GM18951 (cell line): ENCODE measurements around the gene CLCN2.

Experiments
- POLR2A ChIP-seq: IDR thresholded peaks from 4 replicates; pipeline ENCODE4 v1.6.1; 2011; ENCODE audit warnings: mild to moderate bottlenecking; ENCODE audit not compliant: insufficient read length, insufficient read depth; ENCODE audit errors: extremely low read depth
- in situ Hi-C: fragments of 300-500 bp; cut with MboI; formaldehyde crosslinking; loops from one replicate; pipeline ENCODE4 v1.12.0; 2022; ENCODE audit warnings: low sequenced_read_pairs, mixed read lengths, inconsistent platforms; ENCODE audit not compliant: unreplicated experiment

The CLCN2 gene

DNA sequence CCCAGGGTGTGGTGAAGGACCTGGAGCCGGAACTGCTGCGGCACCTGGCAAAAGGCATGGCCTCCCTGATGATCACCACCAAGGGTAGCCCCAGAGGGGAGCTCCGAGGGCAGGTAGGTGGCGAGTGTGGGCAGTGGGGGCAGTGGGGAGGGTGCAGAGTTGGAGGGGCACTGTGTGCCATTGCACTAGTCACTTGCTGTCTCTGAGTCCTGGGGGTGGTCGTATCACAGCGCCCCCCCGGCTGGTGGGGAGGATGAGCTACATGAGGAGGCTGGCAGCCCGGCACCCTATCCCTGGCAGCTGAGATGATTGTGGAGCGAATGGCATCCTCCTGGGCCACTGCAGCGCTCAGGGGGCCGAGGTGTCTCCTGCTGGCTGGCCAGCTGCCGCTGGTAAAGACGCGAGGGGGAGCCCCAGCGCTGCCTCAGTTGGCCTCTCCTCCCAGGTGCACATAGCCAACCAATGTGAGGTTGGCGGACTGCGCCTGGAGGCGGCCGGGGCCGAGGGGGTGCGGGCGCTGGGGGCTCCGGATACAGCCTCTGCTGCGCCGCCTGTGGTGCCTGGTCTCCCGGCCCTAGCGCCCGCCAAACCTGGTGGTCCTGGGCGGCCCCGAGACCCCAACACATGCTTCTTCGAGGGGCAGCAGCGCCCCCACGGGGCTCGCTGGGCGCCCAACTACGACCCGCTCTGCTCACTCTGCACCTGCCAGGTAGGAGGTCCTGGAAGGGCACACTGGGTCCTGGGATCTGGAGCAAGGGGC lies 24.8 kb upstream of the CLCN2 start:
- in situ Hi-C loops = no loop called here
- TF ChIP-seq POLR2A = no peak

DNA sequence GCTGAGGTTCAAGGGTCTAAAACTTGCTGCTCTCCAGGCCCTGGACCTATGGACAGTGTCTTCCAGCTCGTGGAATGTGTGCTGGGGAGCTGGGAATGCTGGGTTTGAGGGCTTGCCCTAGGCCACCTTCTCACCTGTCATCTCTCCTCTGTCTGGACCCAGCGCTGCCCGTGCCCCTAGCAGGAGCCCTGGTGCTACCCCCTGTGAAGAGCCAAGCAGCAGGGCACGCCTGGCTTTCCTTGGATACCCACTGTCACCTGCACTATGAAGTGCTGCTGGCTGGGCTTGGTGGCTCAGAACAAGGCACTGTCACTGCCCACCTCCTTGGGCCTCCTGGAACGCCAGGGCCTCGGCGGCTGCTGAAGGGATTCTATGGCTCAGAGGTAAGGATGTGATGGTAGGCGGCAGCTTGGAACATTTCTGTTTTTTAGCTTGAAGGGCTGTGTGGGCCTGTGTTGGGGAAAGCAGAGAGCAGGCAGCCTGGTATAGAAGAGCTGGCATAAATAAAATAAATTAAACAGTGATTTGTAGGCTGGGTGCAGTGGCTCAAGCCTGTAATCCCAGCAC lies 23.5 kb upstream of the CLCN2 start:
- TF ChIP-seq POLR2A = no peak
- in situ Hi-C loops = no loop called here

DNA sequence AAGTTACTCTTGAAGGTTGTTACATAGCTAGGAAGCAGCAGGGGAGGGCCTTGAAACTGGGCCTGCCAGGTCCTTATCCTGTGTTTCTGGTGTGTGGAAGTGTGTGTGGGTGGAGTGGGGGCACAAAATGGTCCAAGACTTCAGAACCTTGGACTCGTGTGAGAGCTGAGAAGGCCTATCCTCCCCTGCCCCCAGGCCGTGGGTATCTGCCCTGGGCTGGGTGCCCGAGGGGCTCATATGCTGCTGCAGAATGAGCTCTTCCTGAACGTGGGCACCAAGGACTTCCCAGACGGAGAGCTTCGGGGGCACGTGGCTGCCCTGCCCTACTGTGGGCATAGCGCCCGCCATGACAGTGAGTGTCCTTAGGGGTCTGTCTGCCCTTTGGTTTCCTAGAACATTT lies 22.9 kb upstream of the CLCN2 start:
- TF ChIP-seq POLR2A = no peak
- in situ Hi-C loops = no loop called here

DNA sequence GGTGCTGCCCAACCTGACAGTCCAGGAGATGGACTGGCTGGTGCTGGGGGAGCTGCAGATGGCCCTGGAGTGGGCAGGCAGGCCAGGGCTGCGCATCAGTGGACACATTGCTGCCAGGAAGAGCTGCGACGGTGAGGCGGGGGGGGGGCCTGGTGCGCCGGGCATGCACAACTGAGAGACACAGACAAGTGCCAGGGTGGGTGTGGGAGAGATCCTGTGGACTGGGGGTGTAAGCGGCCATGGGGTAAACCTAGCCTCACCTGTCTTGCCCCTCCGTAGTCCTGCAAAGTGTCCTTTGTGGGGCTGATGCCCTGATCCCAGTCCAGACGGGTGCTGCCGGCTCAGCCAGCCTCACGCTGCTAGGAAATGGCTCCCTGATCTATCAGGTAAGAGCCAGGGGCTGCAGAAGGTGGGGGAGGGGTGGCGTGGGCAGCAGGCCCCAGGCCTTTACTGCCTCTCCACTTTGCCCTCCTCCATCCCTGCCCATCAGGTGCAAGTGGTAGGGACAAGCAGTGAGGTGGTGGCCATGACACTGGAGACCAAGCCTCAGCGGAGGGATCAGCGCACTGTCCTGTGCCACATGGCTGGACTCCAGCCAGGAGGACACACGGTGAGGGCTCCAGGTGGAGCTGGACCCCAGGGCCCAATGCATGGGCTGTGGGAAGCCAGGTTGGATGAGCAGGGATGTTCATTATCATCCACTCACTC lies 21.8 kb upstream of the CLCN2 start:
- no peak for TF ChIP-seq POLR2A
- in situ Hi-C loops = no loop called here

DNA sequence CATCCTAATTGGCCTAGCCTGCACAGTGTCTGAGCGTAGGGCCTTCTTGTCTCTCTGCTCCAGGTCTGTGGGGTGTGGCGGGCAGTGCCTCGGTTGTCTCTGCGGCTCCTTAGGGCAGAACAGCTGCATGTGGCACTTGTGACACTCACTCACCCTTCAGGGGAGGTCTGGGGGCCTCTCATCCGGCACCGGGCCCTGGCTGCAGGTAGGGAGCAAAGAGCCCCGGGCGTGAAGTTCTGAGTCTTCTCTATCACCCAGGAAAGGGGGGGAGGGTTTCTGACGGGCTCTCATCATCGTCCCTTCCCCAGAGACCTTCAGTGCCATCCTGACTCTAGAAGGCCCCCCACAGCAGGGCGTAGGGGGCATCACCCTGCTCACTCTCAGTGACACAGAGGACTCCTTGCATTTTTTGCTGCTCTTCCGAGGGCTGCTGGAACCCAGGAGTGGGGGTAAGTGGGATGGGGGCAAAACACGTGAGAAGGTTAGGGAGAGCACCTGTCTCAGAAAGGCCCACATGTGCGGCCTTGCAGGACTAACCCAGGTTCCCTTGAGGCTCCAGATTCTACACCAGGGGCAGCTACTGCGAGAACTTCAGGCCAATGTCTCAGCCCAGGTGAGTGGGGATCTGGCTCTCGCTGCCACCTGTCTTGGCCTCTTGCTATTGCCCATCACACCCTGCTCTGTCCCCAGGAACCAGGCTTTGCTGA lies 21.1 kb upstream of the CLCN2 start:
- in situ Hi-C loops = no loop called here

DNA sequence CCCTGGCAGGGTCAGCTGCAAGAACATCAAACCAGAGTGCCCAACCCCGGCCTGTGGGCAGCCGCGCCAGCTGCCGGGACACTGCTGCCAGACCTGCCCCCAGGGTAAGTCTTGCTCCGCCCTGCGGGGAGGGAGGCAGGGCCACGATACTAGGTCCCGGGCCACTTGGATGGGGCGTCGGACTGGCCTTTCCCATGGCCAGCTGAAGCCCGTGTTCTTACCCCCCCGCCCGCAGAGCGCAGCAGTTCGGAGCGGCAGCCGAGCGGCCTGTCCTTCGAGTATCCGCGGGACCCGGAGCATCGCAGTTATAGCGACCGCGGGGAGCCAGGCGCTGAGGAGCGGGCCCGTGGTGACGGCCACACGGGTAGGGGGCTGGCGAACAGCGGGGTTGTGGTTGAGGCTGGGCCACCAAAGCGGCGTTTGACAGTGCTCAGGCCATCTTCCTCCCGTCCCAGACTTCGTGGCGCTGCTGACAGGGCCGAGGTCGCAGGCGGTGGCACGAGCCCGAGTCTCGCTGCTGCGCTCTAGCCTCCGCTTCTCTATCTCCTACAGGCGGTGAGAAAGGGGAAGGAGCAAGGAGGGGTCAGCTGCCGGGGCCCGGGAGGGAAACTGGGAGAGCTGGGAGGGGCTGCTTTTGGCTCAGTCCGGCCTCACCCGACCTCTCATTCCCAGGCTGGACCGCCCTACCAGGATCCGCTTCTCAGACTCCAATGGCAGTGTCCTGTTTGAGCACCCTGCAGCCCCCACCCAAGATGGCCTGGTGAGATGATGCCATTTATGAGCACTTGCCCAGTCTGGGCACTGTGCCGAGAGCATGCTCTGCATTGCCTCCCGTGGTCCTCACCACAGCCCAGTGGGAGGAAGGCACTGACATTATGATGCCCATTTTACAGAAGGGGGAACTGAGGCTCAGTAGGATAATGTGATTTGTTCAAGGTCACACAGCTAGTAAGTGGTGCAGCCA lies 20.1 kb upstream of the CLCN2 start:
- no peak for TF ChIP-seq POLR2A
- in situ Hi-C loops = no loop called here

More for the DNA sequence above, 21.1 kb upstream of the CLCN2 start:
- TF ChIP-seq POLR2A = no peak

DNA sequence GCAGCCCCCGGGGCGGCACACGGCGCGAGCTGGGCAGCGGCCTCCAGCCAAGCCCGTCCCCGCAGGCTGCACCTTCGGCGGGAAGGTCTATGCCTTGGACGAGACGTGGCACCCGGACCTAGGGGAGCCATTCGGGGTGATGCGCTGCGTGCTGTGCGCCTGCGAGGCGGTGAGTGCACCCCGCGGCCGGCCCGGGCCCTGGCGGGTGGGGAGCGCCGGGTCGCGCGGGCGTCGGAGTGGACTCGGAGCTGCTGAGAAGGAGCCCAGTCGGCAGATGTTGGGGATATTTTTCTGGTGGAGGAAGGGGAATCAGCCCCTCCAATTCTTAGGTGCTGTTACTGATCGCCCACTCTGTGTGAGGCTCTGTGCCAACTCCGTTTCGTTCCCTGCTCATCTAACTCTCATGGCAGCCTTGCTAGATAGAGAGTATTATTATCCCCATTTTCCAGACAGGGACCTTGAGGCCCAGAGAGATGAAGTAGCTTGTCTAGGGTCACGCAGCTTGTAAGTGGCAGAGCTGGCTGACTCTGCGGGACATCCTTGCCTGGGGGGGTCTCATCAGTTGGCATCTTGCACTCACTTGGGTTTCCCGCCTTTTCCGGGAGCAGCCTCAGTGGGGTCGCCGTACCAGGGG lies 19.3 kb upstream of the CLCN2 start:
- in situ Hi-C loops = no loop called here
- TF ChIP-seq POLR2A = no peak

DNA sequence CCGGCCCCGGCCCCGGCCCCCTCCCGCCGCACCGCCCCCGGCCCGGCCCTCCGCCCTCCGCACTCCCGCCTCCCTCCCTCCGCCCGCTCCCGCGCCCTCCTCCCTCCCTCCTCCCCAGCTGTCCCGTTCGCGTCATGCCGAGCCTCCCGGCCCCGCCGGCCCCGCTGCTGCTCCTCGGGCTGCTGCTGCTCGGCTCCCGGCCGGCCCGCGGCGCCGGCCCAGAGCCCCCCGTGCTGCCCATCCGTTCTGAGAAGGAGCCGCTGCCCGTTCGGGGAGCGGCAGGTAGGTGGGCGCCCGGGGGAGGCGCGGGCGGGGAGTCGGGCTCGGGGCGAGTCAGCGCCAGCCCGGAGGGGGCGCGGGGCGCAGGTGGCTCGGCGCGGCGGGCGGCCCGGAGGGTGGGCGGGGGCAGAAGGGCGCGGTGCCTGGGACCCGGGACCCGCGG lies 18.8 kb upstream of the CLCN2 start:
- in situ Hi-C loops = no loop called here
- no peak for TF ChIP-seq POLR2A

DNA sequence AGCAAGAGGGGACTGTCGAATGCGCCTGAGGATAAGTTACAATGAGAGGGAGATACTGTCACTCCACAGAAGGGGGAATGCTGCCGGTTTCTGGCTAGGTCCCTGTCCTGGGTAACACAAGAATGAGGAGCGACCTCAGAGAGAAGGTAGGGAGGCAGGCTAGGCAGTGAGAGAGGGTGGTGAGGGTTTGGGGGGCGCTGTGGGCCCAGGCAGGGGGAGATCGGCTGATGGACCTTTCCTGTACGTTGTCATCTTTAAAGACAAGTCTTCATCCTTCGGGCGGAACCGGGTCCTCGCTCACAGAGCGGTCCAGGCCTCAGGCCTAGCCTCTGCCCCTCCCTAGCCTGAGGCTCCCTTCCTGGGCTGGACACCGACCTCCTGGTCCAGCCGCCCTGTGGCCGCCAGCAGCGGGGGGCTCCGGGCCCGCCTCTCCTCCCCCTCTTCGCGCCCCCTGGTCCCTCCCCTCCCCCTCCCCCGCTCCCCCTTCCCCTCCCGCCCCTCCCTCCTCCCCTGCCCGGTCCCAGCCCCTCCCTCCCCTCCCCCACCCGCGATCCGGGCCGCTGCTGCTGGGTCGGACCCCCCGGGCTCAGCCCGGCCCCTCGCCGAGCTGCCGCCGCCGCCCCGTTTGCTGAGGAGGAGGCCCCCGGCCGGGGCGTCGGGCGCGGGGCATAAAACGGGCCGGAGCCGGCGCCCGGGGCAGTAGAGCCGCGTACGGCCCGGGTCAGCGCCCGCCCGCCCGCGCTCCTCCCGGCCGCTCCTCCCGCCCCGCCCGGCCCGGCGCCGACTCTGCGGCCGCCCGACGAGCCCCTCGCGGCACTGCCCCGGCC lies 18.2 kb upstream of the CLCN2 start, which contains the start of gene CHRD:
Gene CHRD (plus strand): TSS at position 697 of the 827 bp plus-strand sequence. CDS start 265 bp downstream, outside the sequence.
- in situ Hi-C loops = no loop called here

DNA sequence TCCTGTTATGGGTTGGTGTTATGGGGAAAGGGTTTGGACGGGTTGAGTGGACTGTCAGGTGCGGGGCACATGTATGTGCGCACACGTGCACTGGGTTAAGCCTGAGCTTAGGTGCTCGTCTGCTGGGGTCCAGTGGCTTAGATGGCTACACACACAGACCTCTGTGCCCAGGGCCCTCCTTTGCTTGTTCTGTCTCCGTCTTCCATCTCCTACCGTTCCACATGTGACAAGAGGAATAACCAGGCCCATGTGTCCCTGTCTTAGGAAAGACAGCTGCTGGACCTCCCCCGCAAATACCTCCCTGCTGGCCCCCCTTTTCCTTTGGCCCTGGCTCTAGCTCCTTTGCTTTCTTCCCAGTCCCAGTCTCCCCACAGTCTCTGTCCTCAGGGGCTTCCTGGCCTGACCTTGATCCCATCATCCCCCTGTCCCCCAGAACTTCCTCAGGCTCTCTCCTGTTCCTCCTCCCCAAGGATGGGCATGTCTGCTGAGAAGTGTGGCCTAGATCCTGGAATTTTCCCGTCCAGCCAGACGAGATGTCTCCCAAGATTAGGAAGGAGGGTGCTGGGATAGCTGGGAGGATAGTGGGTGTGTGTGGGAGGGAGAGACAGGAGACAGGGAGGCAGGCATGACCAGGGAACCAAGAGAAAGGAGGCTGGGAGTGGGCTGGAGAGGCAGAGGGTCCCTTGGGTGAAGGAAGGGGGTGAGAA lies 17.4 kb upstream of the CLCN2 start:
- no peak for TF ChIP-seq POLR2A
- in situ Hi-C loops = no loop called here

More for the DNA sequence above, 18.2 kb upstream of the CLCN2 start, which contains the start of gene CHRD:
- TF ChIP-seq POLR2A = no peak
